OCI-LY1 (cell line): ENCODE data around the gene TROAP.
A peak's percentile ranks its signal among the peaks of the same experiment; 100 is the strongest.

ENCODE experiments used
- H2AFZ ChIP-seq: fragments of 200-600 bp; sonication (generic), shearing (Covaris generic); 2 replicates; pipeline ENCODE4 v1.6.0; 2014; ENCODE audit warnings: antibody characterized with exemption, mild to moderate bottlenecking, low read length
- H3F3A ChIP-seq: fragments of 200-600 bp; sonication (generic), shearing (Covaris generic); 2 replicates; pipeline ENCODE4 v1.6.0; 2014; ENCODE audit warnings: mild to moderate bottlenecking, antibody characterized with exemption, low read length, moderate library complexity; ENCODE audit not compliant: insufficient read depth
- H3K27ac ChIP-seq: fragments of 200-600 bp; sonication (generic); 2 replicates; pipeline ENCODE4 v1.5.1; 2014; ENCODE audit warnings: low read length, mixed run types, mild to moderate bottlenecking, low read depth; ENCODE audit not compliant: poor library complexity, severe bottlenecking
- H3K27me3 ChIP-seq: fragments of 200-600 bp; sonication (generic); 2 replicates; pipeline ENCODE4 v1.6.0; 2014; ENCODE audit warnings: antibody characterized with exemption, mild to moderate bottlenecking, low read length, moderate library complexity; ENCODE audit not compliant: insufficient read depth
- H3K36me3 ChIP-seq: fragments of 200-600 bp; sonication (generic); 2 replicates; pipeline ENCODE4 v1.6.1; 2014; ENCODE audit warnings: mild to moderate bottlenecking, antibody characterized with exemption, low read length, moderate library complexity, mixed read lengths; ENCODE audit not compliant: insufficient read depth
- H3K4me1 ChIP-seq: fragments of 200-600 bp; sonication (generic); 2 replicates; pipeline ENCODE4 v1.5.1; 2014; ENCODE audit warnings: mild to moderate bottlenecking, low read length, moderate library complexity; ENCODE audit not compliant: insufficient read depth, severe bottlenecking
- H3K4me2 ChIP-seq: fragments of 200-600 bp; sonication (generic), shearing (Covaris generic); 2 replicates; pipeline ENCODE4 v1.6.1; 2014; ENCODE audit warnings: low read length
- H3K4me3 ChIP-seq: fragments of 200-600 bp; sonication (generic); 2 replicates; pipeline ENCODE4 v1.5.1; 2014; ENCODE audit warnings: low read length, low read depth, mild to moderate bottlenecking, mixed read lengths; ENCODE audit not compliant: poor library complexity, severe bottlenecking
- H3K79me2 ChIP-seq: fragments of 200-600 bp; shearing (Covaris generic); 2 replicates; pipeline ENCODE4 v1.6.1; 2016; ENCODE audit warnings: mixed run types, low read length, mixed read lengths; ENCODE audit not compliant: insufficient read depth
- H3K9ac ChIP-seq: fragments of 200-600 bp; sonication (generic), shearing (Covaris generic); 2 replicates; pipeline ENCODE4 v1.6.1; 2014; ENCODE audit warnings: mild to moderate bottlenecking, low read length, mixed read lengths
- H3K9me2 ChIP-seq: fragments of 200-600 bp; sonication (generic), shearing (Covaris generic); 2 replicates; pipeline ENCODE4 v1.6.1; 2014; ENCODE audit warnings: low read depth, mild to moderate bottlenecking, low read length, mixed read lengths
- H3K9me3 ChIP-seq: fragments of 200-600 bp; shearing (Covaris generic); 2 replicates; pipeline ENCODE4 v1.6.1; 2014; ENCODE audit warnings: low read length, mixed read lengths
- H4K20me1 ChIP-seq: fragments of 200-600 bp; sonication (generic), shearing (Covaris generic); 2 replicates; pipeline ENCODE4 v1.6.0; 2016; ENCODE audit warnings: mild to moderate bottlenecking, low read length; ENCODE audit not compliant: insufficient read depth
- CTCF ChIP-seq: fragments of 200-600 bp; sonication (generic), shearing (Covaris generic); IDR thresholded peaks from 2 replicates; pipeline ENCODE4 v1.5.1; 2017; ENCODE audit warnings: mild to moderate bottlenecking, antibody characterized with exemption, low read length, moderate library complexity, mixed read lengths
- EZH2 ChIP-seq: fragments of 200-600 bp; sonication (generic), shearing (Covaris generic); IDR thresholded peaks from 2 replicates; pipeline ENCODE4 v1.8.0; 2017; ENCODE audit warnings: borderline replicate concordance, mixed run types, mild to moderate bottlenecking, antibody characterized with exemption, low read length, moderate library complexity, mixed read lengths

Gene TROAP

GRCh38 chr12:49352351-49352750, 29.3 kb downstream of the TROAP start:
- H2AFZ ChIP-seq, result no peak overlapping the region

GRCh38 chr12:49355913-49356312, 32.9 kb downstream of the TROAP start:
- H3K36me3 ChIP-seq, result no peaks in the 10 kb centered on the region
- no peak overlapping the region for H3K4me2 ChIP-seq
- H3K9me3 ChIP-seq, result no peaks in the 10 kb centered on the region
- no peak for TF ChIP-seq CTCF
- TF ChIP-seq EZH2, result no peak
- H3K27ac ChIP-seq, result no peak overlapping the region
- H3K9ac ChIP-seq, result no peak overlapping the region
- no peak overlapping the region for H2AFZ ChIP-seq
- no peaks in the 10 kb centered on the region for H3K79me2 ChIP-seq
- no peaks in the 10 kb centered on the region for H3K9me2 ChIP-seq
- no peaks in the 10 kb centered on the region for H4K20me1 ChIP-seq
- H3K4me1 ChIP-seq, result no peaks in the 10 kb centered on the region
- H3K4me3 ChIP-seq, result no peak overlapping the region
- no peaks in the 10 kb centered on the region for H3K27me3 ChIP-seq
- H3F3A ChIP-seq, result no peaks in the 10 kb centered on the region

More at GRCh38 chr12:49352351-49352750, 29.3 kb downstream of the TROAP start:
- H3K9me3 ChIP-seq, result no peaks in the 10 kb centered on the region
- H3F3A ChIP-seq, result no peaks in the 10 kb centered on the region
- H3K36me3 ChIP-seq, result no peaks in the 10 kb centered on the region
- no peak overlapping the region for H3K4me3 ChIP-seq
- no peak for TF ChIP-seq CTCF
- TF ChIP-seq EZH2, result no peak
- no peaks in the 10 kb centered on the region for H4K20me1 ChIP-seq
- no peak overlapping the region for H3K9ac ChIP-seq
- no peaks in the 10 kb centered on the region for H3K9me2 ChIP-seq
- H3K4me1 ChIP-seq, result peaks cover 6% of the 10 kb centered on the region
- H3K4me2 ChIP-seq, result no peak overlapping the region
- no peak overlapping the region for H3K27ac ChIP-seq
- no peaks in the 10 kb centered on the region for H3K27me3 ChIP-seq
- H3K79me2 ChIP-seq, result no peaks in the 10 kb centered on the region

- TF ChIP-seq EZH2, result no peak
- peak; percentile 70 for TF ChIP-seq CTCF
- H3K79me2 ChIP-seq, result no peaks in the 10 kb centered on the region
- no peaks in the 10 kb centered on the region for H3K27me3 ChIP-seq
- no peak overlapping the region for H3K9ac ChIP-seq
- H3K4me3 ChIP-seq, result no peak overlapping the region
- no peaks in the 10 kb centered on the region for H4K20me1 ChIP-seq
- no peaks in the 10 kb centered on the region for H3K36me3 ChIP-seq
- H3K27ac ChIP-seq, result no peak overlapping the region
- H3F3A ChIP-seq, result no peaks in the 10 kb centered on the region
- no peak overlapping the region for H3K4me2 ChIP-seq
- H3K9me3 ChIP-seq, result no peaks in the 10 kb centered on the region
- no peaks in the 10 kb centered on the region for H3K9me2 ChIP-seq
- no peaks in the 10 kb centered on the region for H3K4me1 ChIP-seq
- no peak overlapping the region for H2AFZ ChIP-seq
These were observed 34.1 kb downstream of the TROAP start for GRCh38 chr12:49357103-49357678.
